Chondrocyte (in vitro differentiated cells): ENCODE results near the gene NOL11. TPM values are rescaled to one million over a fixed set of nuclear protein-coding genes. Genes with fewer than 3 reads are reported as not detected.

ENCODE experiments used
- DNase-seq: peaks from one replicate; pipeline ENCODE4 v3.0.0; 2021; ENCODE audit warnings: mixed read lengths, low spot score
- H3K27ac Mint-ChIP-seq: one replicate; pipeline ENCODE4 v1.8.0; 2021; ENCODE audit warnings: mild to moderate bottlenecking, moderate library complexity, mixed read lengths; ENCODE audit not compliant: unreplicated experiment
- H3K27me3 Mint-ChIP-seq: 2 replicates; pipeline ENCODE4 v1.8.0; 2021; ENCODE audit warnings: low read depth, mixed read lengths
- H3K36me3 Mint-ChIP-seq: 2 replicates; pipeline ENCODE4 v1.8.0; 2021; ENCODE audit warnings: low read depth, mixed read lengths
- H3K4me1 Mint-ChIP-seq: 2 replicates; pipeline ENCODE4 v1.8.0; 2021; ENCODE audit warnings: low read depth, mild to moderate bottlenecking, mixed read lengths
- H3K4me3 Mint-ChIP-seq: one replicate; pipeline ENCODE4 v1.8.0; 2021; ENCODE audit warnings: mild to moderate bottlenecking, moderate library complexity, mixed read lengths; ENCODE audit not compliant: unreplicated experiment
- H3K9me3 Mint-ChIP-seq: 2 replicates; pipeline ENCODE4 v1.8.0; 2021; ENCODE audit warnings: low read depth, mixed read lengths
- CTCF ChIP-seq: fragments of 200-600 bp; sonication (generic); IDR thresholded peaks from 2 replicates; pipeline ENCODE4 v1.5.0; 2021; ENCODE audit warnings: antibody characterized with exemption, mild to moderate bottlenecking, moderate library complexity
- total RNA-seq: library from RNA; stranded (reverse); gene quantifications from 3 replicates; pipeline ENCODE4 v1.2.1, GENCODE V29; 2021

Gene NOL11
- total RNA-seq, 1 donor from 2014 or later, result 20.9 TPM

GRCh38 chr17:67678414-67678813 lies 39.3 kb upstream of the NOL11 start:
- Mint-ChIP-seq H3K4me1 (no peaks in the 10 kb centered on the region), H3K27ac (no peak overlapping the region), H3K9me3 (no peaks in the 10 kb centered on the region), H3K36me3 (no peaks in the 10 kb centered on the region), H3K4me3 (no peak overlapping the region), H3K27me3 (no peaks in the 10 kb centered on the region)
- no peak for DNase-seq
- TF ChIP-seq CTCF, result no peak

DNA sequence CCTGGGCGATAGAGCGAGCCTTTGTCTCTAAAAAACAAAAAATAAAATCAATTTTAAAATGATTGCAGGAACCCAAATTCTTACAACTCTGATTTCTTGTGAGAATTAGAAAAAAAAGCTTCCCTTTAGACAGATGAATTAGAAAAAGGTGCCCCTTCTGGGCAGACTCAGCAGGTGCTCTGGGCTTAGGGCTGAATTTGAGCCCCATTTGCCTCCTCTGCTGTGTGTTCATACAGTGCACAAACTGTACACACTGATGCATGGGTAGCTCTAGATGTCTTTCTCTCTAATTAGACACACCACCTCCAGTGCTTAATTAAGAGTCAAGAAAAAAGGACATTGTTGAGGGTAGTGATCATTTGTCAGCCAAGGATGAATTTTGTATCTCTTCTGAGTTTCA lies 38.5 kb upstream of the NOL11 start:
- Mint-ChIP-seq H3K9me3 (no peaks in the 10 kb centered on the region), H3K36me3 (no peaks in the 10 kb centered on the region), H3K4me1 (no peaks in the 10 kb centered on the region), H3K27ac (no peak overlapping the region), H3K4me3 (no peak overlapping the region), H3K27me3 (no peaks in the 10 kb centered on the region)
- no peak for DNase-seq
- no peak for TF ChIP-seq CTCF

DNA sequence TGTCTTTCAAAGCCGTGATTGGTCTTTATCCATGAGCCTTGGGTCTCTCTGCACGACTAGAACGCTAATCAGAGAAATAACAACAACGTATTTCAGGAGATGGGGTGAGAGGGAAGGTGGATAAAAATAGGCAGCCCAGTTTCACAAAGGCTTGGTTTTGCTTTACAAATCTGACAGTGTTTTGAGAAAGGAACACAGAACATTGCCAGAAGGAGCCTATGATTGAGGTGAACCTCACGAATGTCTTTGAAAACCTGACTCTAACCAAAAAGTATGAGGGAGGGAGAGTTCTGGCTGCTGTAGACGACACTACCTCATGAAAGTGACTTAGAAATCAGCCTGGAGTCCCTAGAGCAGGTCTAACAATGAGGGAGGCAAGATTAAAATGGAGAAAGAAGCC lies 38.0 kb upstream of the NOL11 start:
- Mint-ChIP-seq H3K27me3 (no peaks in the 10 kb centered on the region), H3K9me3 (no peaks in the 10 kb centered on the region), H3K4me3 (no peak overlapping the region), H3K36me3 (no peaks in the 10 kb centered on the region), H3K4me1 (no peaks in the 10 kb centered on the region), H3K27ac (no peak overlapping the region)
- DNase-seq, result no peak
- no peak for TF ChIP-seq CTCF

DNA sequence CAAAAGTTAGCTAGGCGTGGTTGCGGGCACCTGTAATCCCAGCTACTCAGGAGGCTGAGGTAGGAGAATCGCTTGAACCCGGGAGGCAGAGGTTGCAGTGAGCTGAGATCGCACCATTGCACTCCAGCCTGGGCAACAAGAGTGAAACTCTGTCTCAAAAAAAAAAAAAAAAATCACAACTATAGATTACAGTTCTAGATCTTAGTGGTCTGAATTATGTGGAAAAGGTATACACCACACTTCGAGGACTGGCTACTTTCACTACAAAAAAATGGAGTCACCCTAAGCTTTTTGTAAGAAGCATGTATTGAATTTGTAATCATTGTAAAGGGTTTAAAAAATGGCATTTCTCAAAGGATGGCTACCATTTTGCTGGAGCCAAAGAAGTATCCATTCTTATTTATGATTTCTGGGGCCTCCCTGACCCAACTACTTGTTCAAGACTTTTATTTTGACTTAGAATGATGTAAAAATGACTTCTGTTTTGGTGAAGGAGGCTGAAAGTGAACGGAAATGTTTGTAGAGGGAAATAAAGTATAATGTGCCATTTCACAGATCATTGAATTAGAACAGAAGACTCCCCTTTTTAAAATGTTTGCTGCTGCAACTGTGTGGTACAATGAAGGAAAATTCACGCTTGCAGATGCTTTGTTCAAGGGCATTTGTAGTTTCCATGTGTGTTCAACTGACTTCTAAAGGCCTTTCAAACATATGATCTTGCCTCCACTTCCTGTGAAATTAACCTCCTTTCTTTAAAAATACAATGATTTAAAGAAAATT lies 37.1 kb upstream of the NOL11 start:
- no peaks in the 10 kb centered on the region for H3K9me3 Mint-ChIP-seq
- TF ChIP-seq CTCF, result no peak
- no peak for DNase-seq
- H3K4me3 Mint-ChIP-seq, result no peak overlapping the region
- no peak overlapping the region for H3K27ac Mint-ChIP-seq
- H3K36me3 Mint-ChIP-seq, result no peaks in the 10 kb centered on the region
- no peaks in the 10 kb centered on the region for H3K27me3 Mint-ChIP-seq
- no peaks in the 10 kb centered on the region for H3K4me1 Mint-ChIP-seq

DNA sequence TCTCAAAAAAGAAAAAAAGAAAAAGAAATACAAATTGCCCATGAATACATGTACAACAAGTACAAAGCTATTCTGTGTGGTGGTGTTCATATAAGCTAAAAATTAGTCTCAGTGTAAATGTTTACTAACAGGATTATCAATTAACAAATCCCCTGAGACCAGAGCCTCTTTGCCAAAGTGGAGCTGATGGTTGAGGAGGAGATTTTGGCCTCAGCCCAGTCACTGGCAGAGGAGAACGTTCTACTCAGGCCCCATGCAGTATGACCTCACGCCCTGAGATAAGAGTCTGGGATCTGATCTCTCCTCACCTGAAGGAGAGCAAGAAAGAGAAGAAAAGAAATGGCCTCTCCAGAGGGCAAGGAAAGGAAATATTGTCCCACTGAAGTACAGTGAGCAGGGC lies 35.5 kb upstream of the NOL11 start:
- H3K9me3 Mint-ChIP-seq, result no peaks in the 10 kb centered on the region
- no peak overlapping the region for H3K4me3 Mint-ChIP-seq
- peaks cover 6% of the 10 kb centered on the region for H3K4me1 Mint-ChIP-seq
- no peak for TF ChIP-seq CTCF
- H3K36me3 Mint-ChIP-seq, result no peaks in the 10 kb centered on the region
- H3K27me3 Mint-ChIP-seq, result no peaks in the 10 kb centered on the region
- no peak overlapping the region for H3K27ac Mint-ChIP-seq
- DNase-seq, result no peak
